Stimulated activated CD4-positive, alpha-beta T cell treated with anti-CD3 and anti-CD28 coated beads, Interleukin-4, amount 100 ng/mL, for 1 hour (primary cell): Measurements from ENCODE around the gene MAPK4.
"Not testable (repeated sequence)": the region's sequence is repeated elsewhere in the genome, so short reads cannot be mapped to it uniquely, and the experiment has no call there.

Experiments used
- DNase-seq: peaks from one replicate; pipeline ENCODE4 v3.0.0-alpha.2; 2020

The MAPK4 gene

DNA sequence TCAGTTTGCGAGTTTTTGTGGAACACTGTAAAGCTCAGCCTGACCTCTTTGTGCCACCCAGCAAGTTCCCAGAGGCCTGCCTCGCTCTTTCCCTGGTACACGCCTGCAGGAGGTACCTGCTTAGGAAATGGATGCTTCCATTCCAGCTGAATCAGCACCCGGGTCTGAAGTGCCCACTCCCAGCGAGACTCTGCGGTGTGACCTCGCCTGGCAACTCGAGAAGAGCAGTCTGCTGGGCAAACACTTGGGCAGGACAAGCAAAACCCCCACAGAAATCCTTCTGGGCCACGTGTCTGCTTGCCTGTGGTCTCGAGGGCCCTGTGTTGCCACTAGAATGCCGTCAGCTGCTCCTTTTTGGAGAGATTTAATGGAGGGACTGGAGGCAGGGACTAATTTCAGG lies 127.6 kb downstream of the MAPK4 start:
- DNase-seq = no peak

DNA sequence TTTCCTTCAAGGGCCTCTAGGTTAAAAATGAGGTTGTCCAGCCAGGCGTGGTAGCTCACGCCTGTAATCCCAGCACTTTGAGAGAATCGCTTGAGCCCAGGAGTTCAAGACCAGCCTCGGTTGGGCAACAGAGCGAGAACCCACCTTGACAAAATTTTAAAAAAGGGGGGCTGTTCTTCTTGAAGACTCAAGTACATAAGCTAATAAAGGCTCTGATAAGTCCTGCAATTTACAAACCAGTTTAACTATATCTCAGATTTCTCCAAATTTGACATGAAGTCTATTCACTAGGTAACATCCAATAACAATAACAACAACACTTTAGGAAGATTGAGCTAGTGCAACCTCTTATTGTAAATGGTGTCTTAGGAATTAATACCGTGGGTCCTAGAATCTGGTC lies 129.7 kb downstream of the MAPK4 start:
- DNase-seq = no peak

DNA sequence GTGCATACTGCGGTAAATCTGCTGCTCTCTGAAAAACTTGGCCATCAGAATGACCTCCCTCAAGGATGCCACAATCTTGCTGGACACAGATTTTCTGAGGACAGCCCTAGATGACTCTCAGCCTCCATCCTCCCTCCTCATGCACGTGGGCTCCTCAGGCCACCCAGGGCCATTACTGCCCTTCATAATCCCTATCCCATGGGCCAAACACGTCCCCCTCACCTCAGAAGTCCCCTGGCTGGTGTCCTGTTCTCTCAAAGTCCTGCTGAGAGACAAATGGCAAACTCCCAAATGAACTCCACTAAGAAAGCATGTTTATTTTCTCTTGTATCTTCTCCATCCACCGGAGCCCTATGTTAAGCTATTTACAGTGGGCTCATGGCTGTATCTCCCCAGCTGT lies 134.3 kb downstream of the MAPK4 start:
- DNase-seq = no peak

DNA sequence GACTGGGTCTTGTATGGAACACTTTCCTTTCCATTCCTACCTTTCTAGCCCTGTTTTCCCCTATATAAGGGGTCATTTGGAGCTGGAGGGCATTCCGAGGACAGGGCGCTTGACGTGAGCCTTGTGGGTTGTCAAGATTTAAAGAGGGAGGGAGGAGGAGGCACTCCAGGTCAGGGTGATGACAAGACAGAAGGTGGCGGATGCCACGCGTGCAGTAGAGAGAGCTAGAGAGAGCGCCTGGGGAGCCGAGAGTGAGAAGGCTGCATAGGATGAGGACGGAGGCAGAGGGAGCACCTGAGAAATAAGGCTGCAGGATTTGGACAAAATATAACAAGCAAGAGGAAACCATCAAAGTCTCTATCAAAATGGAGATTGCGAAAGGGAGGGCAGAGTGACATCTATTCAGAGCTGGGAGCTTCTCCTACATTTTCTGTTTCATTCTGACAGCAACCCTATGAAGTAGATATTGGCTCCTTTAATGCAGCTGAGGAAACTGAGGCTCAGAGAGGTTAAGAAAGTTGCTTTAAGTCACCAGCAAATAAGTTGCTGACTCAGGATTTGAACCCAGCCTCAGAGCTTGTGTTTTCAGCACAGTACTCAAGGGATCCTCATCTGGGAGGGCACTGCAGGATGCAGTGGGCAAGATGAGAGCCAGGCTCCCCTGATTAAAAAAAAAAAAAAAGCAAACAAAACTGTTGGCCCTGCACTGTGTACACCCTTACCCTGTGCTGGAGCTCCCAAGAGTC lies 135.7 kb downstream of the MAPK4 start:
- no peak for DNase-seq

DNA sequence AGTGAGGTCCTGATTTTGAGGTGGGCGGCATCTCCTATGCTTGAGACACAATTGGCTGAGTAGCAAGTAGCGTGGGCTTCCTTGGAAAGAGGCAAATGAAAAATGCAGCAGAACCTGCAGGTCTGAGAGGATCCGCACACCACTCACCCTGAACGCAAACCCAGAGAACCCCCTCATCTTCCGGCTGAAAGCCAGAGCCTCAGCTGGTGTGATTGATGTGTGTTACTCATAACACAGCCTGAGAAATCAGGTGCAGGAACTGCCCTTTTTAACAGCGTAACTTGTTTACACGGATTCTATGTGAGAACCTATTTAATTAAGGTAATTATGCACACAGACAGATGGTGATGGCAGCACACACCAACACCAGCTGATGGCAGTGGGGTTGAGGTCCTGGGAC lies 136.5 kb downstream of the MAPK4 start:
- DNase-seq = no peak

DNA sequence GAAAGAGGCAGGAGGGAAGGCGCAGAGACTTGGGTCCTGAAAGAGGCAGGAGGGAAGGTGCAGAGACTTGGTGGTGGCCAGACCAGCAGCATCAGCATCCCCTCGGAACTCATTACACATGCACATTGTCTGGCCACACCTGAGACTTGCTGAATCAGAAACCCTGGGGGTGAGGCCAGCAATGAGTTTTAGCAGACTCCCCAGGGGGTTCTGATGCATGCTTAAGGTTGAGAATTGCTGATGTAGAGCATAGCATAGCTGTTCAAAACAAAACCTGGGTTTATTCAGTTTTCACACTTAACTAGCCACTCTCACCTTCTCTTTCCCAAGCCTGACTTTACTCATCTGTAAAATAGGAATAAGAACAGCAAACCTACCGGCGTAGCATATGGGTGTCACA lies 137.0 kb downstream of the MAPK4 start:
- no peak for DNase-seq

DNA sequence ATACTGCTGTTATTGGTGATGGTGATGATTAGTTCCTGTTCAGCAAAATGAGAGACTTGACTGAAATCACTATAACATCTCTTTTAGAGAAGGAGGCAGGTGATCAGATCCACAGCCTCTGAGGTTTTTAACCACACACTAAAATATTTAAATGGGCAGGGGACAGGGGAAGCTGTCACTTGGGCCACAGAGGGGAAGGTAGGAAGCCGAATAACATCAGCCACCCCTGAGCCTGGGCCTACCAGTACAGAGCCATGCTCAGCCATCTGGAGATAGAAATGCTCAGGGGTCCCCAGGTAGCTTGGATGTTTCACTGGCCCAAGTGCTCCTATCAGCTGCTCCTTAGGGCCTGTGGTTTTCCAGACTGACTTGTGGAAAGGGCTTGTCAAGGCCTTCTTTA lies 137.6 kb downstream of the MAPK4 start:
- no peak for DNase-seq

DNA sequence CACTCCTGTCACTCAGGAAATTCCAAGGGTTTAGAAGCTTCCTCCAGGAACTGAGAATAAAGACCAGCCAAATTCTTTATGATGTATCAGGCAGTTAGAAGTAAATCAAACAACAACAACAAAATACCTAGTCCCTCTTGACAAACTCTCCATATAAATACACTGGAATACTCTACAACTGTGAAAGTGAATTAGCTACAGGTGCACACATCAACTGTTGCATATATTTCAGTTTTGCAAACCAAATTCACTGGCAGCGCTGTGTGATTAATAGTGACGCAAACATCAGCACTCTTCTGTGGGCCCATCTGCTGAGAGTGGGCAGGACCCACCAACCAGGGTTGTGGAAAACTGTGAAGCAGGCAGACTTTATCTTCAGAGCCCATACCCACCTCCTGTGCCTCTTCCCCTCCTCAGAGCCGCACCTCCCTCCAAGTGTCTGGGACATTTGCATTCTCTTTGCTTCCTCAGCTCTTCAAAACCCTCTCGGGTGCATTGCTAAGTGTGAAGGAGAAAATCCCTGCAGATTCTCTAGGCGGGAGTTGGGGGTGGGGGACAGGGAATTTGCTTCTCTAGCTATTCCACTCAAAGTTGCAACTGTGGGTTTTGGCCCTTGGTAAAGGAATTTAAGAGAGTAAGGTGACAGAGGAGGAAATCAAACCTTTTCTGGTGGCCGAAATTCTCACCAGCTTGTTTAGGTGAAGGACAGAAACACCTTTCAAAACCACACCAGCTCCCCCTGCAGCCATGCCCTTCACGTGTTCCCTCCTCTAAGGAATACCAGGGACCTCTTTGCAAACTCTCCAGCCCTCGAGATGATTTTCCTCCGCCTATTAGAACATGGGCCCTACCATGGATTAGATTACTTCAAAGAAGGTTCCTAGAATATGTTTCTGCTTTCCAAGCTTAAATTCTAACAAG lies 140.6 kb downstream of the MAPK4 start:
- no peak for DNase-seq

DNA sequence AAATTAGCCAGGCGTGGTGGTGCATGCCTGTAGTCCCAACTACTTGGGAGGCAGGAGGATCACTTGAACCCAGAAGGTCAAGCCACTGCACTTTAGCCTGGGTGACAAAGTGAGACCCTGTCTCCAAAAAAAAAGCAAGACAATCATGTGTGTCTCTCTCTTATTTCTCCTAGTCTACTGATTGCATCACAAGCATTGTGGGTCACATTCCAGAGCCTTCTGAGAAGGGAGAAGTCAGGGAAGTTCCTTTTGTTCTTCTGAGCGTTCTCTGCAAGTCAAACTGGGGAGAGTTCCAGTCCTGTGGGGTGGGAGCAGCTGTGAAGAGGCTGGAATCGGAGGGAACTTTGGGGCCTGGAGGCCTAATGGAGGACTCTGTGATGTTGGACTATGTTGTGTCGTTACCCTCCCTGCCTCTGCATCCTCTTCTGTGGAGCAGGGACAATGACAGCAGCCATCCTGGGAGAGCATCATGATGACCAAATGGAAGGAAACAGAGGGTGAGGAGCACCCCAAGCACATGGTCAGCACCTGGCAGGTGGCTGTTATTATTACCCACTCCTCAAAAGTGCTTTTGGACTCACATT lies 144.6 kb downstream of the MAPK4 start:
- DNase-seq = no peak

DNA sequence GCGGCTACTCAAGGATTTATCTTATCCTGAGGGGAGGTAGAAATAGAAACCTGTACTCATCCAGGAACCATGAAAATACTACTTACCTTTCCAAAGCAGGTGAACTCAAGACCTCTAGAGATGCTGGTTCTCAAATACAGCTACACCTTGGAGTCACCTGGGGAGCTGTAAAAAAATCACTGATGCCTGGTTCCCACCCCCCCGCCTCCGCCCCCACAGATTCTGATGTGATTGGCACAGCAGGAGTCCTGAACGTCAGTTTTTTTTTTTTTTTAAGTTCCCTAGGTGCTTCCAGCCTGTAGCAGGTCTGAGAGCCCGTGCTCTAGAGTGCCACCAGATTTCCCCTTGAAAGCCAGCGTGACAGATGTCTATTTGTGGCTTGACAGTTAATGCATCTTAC lies 146.3 kb downstream of the MAPK4 start:
- no peak for DNase-seq

DNA sequence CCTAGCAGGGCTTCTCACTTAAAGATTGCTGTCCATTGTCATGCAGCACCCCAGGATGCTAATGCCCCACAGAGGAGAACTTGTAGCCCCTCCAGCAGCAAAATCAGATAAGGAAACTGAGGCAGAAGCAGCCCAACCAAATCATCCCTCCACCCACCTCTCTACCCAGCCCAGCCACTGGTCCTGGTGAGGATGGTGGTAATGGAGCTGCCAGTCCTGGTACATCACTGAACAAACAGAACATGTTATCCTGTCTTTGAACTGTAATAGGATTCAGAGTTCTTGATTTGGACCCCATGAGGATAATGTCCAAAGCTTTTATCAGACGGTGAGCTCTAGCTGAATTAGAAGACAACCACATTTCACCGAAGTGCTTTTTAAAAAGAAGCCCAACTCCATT lies 146.8 kb downstream of the MAPK4 start:
- DNase-seq = no peak

DNA sequence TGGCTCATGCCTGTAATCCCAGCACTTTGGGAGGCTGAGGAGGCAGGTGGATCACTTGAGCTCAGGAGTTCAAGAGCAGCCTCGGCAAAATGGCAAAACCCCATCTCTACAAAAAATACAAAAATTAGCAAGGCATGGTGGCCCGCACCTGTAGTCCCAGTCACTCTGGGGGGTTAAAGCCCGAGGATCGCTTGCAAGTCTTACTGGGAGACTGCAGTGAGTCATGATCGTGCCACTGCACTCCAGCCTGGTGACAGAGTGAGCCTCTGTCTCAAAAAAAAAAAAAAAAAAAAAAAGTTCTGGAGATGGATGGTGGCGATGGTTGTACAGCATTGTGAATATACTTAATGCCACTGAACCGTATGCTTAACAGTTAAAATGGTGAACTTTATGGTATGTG lies 147.4 kb downstream of the MAPK4 start:
- not testable (repeated sequence) for DNase-seq

DNA sequence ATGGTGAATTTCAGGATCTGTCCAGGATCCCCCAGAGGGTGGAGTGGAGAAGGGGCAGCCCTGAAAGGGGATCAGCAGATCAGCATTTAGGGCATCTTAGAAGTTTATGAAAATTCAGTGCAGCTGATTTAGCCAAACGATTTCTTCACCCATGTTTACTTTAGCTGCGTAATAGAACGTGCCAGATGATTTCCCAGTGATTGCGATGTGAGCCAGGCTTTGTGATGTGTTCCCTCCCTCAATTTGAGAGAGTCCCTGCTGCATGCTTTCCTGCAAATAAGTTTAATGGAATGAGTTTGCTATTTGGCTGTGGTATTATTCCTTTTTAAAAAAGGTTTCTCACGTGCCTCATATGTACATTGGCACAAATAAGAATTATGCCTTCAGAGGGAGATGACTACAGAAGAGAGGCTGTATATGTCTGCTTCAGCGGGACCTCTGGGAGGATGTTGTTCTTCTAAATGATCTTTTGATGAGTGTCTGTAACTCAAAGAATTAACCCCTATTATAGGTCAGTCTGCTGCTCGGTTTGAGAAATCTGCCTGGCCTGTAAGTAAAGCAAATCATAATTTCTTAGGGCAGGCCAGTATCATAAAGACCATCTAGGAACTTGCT lies 148.1 kb downstream of the MAPK4 start:
- DNase-seq = no peak

DNA sequence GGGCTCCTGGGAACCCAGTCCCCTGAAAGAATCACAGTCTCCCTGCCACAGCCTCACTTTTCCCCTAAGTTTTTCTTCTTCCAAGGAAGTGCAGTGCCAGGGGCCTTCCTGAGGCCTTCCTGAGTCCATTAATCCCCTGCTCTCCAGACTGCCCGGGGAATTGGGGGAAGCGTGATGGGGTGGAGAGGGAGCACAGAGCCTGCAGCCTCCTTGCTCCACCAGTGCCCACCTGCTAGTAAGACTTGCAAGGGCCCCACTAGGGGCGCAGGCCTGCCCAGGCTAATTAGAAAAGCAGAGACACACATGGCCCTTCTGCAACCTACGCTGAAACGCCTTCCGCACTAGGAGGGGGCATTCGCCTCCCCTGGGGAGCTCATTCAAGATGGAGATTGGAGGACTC lies 149.3 kb downstream of the MAPK4 start:
- DNase-seq = no peak

DNA sequence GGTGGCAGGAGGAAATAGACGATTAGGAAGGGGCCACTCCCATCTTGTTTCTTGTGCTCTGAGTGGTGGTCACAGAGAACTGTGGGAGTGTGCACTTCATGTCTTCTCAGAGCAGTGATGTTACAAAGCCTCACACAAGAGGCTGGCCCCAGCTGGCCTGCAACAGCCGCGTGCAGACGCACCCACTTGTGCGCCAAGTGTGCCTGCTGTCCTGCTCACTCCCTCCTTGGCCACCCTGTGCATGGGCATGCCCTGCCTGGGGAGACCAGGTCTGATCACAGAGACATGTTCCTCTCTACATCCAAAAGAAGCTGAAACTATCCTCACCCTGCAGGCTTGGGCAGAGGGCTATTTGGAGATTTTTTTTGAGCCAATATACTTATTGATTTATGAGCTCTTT lies 151.5 kb downstream of the MAPK4 start:
- DNase-seq = no peak

DNA sequence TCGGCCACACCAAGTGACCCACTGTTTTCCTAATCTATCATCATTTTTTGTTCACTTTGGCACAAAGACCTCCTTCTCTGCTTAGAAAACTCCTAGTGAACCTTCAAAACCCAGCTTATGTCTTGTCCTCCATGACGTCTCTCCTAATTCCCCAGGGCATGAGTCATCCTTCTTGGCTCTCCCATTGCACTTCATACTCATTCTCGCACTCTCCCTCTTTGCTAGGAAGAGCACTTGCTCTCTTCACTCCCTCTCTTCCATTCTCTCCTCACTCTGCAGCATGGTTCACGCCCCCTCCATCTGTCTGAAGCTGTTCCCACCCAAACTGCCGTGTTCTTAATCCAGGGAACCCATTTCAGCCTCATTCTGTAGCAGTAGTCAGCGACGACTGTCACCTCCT lies 156.0 kb downstream of the MAPK4 start:
- DNase-seq = no peak

DNA sequence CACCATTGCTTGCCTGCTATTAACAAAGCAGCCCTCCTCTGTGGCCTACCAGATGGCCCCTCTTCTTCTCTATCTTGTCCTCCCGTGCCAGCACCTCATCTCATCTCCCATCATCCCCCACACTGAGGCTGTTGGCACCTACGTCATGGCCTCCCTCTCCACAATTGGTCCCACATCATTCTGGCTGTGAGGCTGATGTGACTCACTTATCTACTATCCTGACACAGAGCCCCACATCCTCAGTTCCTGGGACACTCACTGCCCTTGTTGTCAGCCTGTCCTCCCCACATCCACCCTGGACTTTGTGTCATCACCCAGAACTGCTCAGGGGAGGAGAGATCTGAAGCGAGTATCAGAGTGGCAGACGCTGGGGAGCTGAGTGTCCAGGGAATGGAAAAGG lies 157.0 kb downstream of the MAPK4 start:
- DNase-seq = no peak

DNA sequence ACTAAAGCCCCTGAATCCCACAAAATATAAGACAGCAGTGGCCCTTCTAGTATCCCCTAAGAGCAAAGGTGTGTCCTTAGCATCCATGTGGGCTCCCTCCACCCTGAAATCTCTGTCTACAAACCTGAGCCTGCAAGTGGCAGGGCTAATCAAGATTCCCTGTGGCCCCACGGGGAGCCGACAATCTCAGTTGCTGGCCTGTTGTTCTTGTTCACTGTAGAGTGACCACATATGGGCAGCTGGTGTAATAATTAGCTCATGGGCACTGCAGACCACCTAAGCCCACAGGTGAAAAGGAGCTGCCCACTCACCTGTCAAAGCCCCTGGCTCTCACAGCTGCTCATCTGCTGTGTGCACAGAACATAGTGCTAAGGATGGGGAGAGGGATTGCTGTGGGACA lies 157.7 kb downstream of the MAPK4 start:
- no peak for DNase-seq

DNA sequence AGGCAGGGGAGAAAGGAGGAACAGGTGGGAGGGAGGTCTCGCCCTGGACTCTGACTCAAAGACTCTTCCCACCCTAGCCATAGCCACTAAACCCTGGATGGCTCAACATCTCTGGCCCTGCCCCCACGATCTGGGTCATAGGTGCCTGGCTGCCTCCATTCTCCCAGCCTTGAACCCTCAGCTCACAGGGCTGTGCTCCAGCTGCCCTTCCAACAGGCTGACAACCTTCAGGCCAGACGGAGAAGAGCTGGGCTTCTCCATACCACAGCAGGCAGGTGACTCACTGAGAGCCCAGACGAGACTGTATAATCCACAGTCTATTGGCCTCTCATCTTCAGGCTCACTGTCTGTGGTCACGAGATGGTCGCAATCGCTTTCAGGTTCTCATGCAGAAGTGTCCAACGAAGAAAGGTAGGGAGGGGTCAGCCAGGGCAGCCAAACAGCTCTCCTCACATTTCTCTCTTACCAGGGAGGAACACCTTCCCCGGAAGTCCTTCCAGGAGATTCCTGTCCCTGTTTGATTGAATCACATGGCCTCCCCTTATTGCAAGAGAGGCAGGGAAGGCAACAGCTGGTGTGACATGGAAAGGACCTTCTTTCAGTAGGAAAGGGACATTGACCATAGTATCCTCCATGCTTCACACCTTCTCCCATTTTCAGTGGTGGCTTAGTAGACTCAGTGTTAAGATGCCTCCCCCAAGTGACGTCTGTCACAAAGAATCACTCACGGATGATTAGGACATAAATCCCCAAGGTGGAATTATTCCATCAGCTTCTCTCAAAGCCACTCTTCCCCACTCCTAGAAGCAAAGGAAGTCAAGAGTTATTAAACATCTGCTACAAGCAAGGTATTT lies 159.8 kb downstream of the MAPK4 start:
- no peak for DNase-seq

DNA sequence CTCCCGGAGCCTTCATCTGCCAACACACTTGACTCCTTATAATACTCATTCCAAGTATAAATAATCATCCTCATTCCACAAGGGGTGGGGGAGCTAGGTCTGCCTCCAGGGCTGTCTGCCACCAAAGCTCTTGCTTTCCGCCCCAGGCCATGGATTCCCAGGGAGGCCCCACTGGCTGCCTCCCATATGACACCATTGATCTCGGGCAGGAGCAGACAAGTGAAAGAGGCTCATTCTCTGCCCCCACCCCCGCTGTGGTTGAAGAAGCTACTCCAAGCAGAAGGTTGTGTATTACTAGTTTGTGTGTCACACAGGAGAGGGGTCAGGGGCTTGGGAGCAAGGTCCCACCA lies 160.4 kb downstream of the MAPK4 start:
- no peak for DNase-seq

DNA sequence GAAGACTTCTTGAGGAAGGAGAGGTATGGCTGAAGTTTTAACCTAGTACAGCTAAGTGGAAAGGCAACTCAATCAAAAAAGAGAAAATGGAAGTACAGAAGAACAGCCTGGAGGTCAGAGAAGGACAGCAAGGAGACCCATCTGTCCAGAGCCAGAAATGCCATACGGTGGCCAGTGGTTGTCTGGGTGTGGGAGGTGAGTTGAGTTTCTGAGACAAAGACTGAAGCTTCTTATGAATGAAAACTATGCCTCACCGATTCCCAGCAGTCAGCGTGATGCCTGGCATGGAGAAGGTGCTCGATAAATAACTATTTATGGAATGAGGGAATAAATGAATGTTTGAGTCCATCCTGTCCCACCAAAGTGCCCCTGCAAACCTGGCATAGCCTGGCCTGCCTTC lies 161.1 kb downstream of the MAPK4 start:
- no peak for DNase-seq

DNA sequence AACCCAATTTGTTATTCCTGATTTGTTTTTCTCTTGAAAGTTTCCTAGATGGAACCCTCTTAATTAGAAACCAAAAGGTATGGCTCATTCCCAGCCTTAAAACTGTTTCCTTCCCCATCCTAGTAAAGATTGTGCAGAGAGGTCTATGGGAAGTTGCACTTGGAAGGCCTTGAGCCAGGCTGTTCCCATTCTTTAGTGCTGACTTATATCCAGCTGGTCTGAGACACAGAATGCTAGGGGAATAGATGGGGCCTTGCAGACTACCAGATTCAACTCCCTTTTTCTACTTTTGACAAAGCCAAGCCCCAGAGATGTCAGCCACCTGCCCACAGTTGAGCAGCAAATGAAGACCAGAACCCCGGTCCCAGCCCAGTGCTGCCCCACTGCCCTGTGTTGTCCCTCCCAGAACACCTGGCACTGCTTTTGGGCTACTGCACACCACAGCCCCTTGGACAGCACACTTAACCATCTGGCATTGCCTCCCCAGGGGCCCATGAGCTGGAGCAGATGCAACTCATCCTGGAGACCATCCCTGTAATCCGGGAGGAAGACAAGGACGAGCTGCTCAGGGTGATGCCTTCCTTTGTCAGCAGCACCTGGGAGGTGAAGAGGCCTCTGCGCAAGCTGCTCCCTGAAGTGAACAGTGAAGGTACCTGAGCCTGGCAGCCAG lies 161.7 kb downstream of the MAPK4 start:
- no peak for DNase-seq
